Ovary (tissue), 3 donors: ENCODE results near the gene RPL36.

Experiments
- POLR2A ChIP-seq: fragments of 450-650 bp; IDR thresholded peaks from one replicate; pipeline ENCODE4 v1.6.1; 2017; ENCODE audit warnings: antibody characterized with exemption, mild to moderate bottlenecking, moderate library complexity
- TF ChIP-seq, protein P1 (sequence below), 3 donors: fragments of 450-650 bp in 2 of 3; fragments of 200-600 bp in 1 of 3; IDR thresholded peaks; one replicate each; pipeline versions ENCODE4 v1.5.1 to v1.8.0; 2016 to 2022; ENCODE audit warnings: antibody characterized with exemption in 3 of 3, mild to moderate bottlenecking in 1 of 3
- donor health status: DM: no; HTN: no; CAD: no.

DNA sequence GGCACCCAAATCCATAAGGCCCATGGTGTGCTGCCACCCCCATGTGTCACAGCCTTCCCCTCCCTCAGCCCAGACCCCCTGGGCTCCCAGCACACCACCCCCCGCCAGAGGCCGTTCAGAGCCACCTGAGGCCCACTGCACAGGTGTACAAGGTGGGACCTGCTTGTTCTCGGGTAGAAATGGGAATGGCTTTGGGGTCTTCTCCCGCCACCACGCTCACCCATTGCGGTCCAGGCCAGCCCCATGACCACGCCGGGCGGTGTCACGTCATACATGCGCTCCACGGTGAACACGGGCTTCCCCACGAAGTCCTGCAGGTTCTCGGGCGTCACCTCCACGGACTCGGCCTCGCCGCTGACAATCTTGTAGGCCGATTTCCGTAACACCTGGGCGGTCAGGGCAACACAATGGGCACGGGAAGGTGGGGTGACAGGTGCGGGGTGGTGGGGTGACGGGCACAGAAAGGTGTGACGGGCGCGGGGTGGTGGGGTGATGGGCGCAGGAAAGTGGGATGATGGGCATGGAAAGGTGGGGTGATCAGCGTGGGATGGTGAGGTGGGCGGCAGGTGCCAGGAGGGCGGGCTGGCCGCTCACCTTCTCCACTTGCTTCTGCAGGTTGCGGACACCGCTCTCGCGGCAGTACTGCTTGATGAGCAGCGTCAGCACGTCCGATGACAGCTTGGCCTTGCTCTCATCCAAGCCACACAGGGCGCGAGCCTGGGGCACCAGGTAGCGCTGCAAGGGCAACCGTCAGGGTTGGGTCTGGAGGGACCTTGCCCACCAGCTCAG, 4.3 kb downstream of the RPL36 start:
- TF ChIP-seq, protein P1, sequence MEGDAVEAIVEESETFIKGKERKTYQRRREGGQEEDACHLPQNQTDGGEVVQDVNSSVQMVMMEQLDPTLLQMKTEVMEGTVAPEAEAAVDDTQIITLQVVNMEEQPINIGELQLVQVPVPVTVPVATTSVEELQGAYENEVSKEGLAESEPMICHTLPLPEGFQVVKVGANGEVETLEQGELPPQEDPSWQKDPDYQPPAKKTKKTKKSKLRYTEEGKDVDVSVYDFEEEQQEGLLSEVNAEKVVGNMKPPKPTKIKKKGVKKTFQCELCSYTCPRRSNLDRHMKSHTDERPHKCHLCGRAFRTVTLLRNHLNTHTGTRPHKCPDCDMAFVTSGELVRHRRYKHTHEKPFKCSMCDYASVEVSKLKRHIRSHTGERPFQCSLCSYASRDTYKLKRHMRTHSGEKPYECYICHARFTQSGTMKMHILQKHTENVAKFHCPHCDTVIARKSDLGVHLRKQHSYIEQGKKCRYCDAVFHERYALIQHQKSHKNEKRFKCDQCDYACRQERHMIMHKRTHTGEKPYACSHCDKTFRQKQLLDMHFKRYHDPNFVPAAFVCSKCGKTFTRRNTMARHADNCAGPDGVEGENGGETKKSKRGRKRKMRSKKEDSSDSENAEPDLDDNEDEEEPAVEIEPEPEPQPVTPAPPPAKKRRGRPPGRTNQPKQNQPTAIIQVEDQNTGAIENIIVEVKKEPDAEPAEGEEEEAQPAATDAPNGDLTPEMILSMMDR (IDR thresholded peaks at IDR 0.05): no peak
- no peak for TF ChIP-seq POLR2A
